K562 (cell line): ENCODE measurements around the gene TCF12. TPM values are rescaled to one million over a fixed set of nuclear protein-coding genes. Genes with fewer than 3 reads are reported as not detected.

Experiments
- ATAC-seq: fragments of 200-7000 bp; cut with Tn5 transposase; 3 replicates; pipeline ENCODE4 v1.9.1; 2020; ENCODE audit warnings: moderate library complexity
- BruUV-seq: library from RNA; stranded (reverse); fragments of 400-500 nt; replicated peaks from 2 replicates; lab custom pipeline; 2021; lab: Mats Ljungman, UMichigan
- CTCF ChIA-PET: fragments of 300-600 bp; formaldehyde crosslinking; extraction: SDS; loops from one replicate; lab custom pipeline; 2021; ENCODE audit warnings: low intra/inter-chr PET ratio; lab: Yijun Ruan, JAX
- POLR2A ChIA-PET: fragments of 300-600, 350-650 bp; sonication (Branson Sonifier 250); formaldehyde crosslinking; extraction: SDS; loops from one replicate; lab custom pipeline; 2021; ENCODE audit warnings: antibody characterized with exemption, inconsistent platforms; lab: Yijun Ruan, JAX
- DNase-seq, 4 experiments: peaks; one replicate each; pipeline versions ENCODE4 v3.0.0 to v3.0.0-alpha.2; 2011 to 2018; ENCODE audit warnings: low spot score in 3 of 4, mixed read lengths in 3 of 4; ENCODE audit errors: extremely low read depth in 1 of 4
- FAIRE-seq: peaks from 2 replicates; lab custom pipeline; 2011; peaks lifted over from hg19 to GRCh38; lab: Jason Lieb, UNC
- H2AFZ ChIP-seq: 2 replicates; pipeline ENCODE4 v1.6.0; 2011; ENCODE audit warnings: low read depth, low read length, control low read depth, inconsistent platforms
- H3K27ac ChIP-seq: fragments of 200-600 bp; 3 replicates; pipeline ENCODE4 v1.8.0; 2011; ENCODE audit warnings: low read depth, mild to moderate bottlenecking, control low read depth, inconsistent platforms, low read length, moderate library complexity, mixed read lengths; ENCODE audit errors: extremely low read depth
- H3K27me3 ChIP-seq, 2 experiments: fragments of 300-600 bp in 1 of 2; 2 replicates in 1 of 2; 3 replicates in 1 of 2; pipeline versions ENCODE4 v1.6.0 to v1.8.0; 2011; ENCODE audit warnings: inconsistent platforms in 2 of 2, low read length in 2 of 2, mild to moderate bottlenecking in 1 of 2, mixed read lengths in 1 of 2, moderate library complexity in 1 of 2; ENCODE audit not compliant: control insufficient read depth in 2 of 2, insufficient read depth in 2 of 2
- H3K36me3 ChIP-seq: fragments of 300-600 bp; 3 replicates; pipeline ENCODE4 v1.8.0; 2011; ENCODE audit warnings: mild to moderate bottlenecking, low read length, inconsistent platforms; ENCODE audit not compliant: control insufficient read depth, insufficient read depth
- H3K4me1 ChIP-seq, 2 experiments: fragments of 200-600 bp in 1 of 2; replicated peaks in 1 of 2; 2 replicates in 1 of 2; 3 replicates in 1 of 2; pipeline versions ENCODE4 v1.5.1 to v1.8.0; 2011; ENCODE audit warnings: inconsistent platforms in 2 of 2, low read length in 2 of 2, mild to moderate bottlenecking in 1 of 2, mixed read lengths in 1 of 2, moderate library complexity in 1 of 2; ENCODE audit not compliant: control insufficient read depth in 2 of 2, insufficient read depth in 2 of 2
- H3K4me2 ChIP-seq: 2 replicates; pipeline ENCODE4 v1.6.1; 2011; ENCODE audit warnings: low read length, control low read depth, inconsistent platforms, mixed read lengths; ENCODE audit not compliant: insufficient read depth
- H3K4me3 ChIP-seq: fragments of 200-600 bp; sonication (generic), shearing (Covaris generic); 2 replicates; pipeline ENCODE4 v1.5.1; 2016; ENCODE audit warnings: control low read depth, inconsistent platforms
- H3K79me2 ChIP-seq: fragments of 200-600 bp; 3 replicates; pipeline ENCODE4 v1.8.0; 2011; ENCODE audit warnings: low read length, inconsistent platforms; ENCODE audit not compliant: control insufficient read depth, insufficient read depth
- H3K9ac ChIP-seq, 2 experiments: 2 replicates each; pipeline versions ENCODE4 v1.6.0 to v1.6.1; 2011; ENCODE audit warnings: low read depth in 2 of 2, low read length in 2 of 2, control low read depth in 1 of 2, inconsistent platforms in 1 of 2, mild to moderate bottlenecking in 1 of 2, mixed read lengths in 1 of 2; ENCODE audit not compliant: insufficient read depth in 1 of 2
- H3K9me1 ChIP-seq: one replicate; pipeline ENCODE4 v1.6.0; 2011; ENCODE audit warnings: inconsistent platforms, mild to moderate bottlenecking, low read length, moderate library complexity; ENCODE audit not compliant: control insufficient read depth, insufficient read depth
- H3K9me3 ChIP-seq: replicated peaks from 2 replicates; pipeline ENCODE4 v1.5.1; 2011; ENCODE audit warnings: low read depth, low read length, inconsistent platforms; ENCODE audit not compliant: control insufficient read depth, insufficient read depth
- H4K20me1 ChIP-seq: replicated peaks from 2 replicates; pipeline ENCODE4 v1.6.1; 2011; ENCODE audit warnings: low read length, inconsistent platforms, mixed read lengths; ENCODE audit not compliant: control insufficient read depth, insufficient read depth
- CAMTA2 ChIP-seq: fragments of 250-450 bp; sonication (Bioruptor Pico); conservative IDR thresholded peaks from 2 replicates; pipeline ENCODE4 v1.5.1; 2022
- CEBPB ChIP-seq: fragments of 450-650 bp; IDR thresholded peaks from 2 replicates; pipeline ENCODE4 v1.6.1; 2016; ENCODE audit warnings: missing genetic modification characterization, missing compliant biosample characterization
- CEBPG ChIP-seq, 3 experiments: fragments of 200-800 bp in 1 of 3; sonication (Bioruptor generic) in 1 of 3; sonication (generic) in 1 of 3; formaldehyde crosslinking in 1 of 3; IDR thresholded peaks in 2 of 3; conservative IDR thresholded peaks in 1 of 3; 2 replicates each; pipeline versions ENCODE4 v1.6.1 to v1.8.0; 2016 to 2022; ENCODE audit warnings: missing compliant biosample characterization in 2 of 3, missing genetic modification characterization in 2 of 3, mild to moderate bottlenecking in 1 of 3, missing genetic modification reagents in 1 of 3
- FOXK1 ChIP-seq: sonication (generic); formaldehyde crosslinking; IDR thresholded peaks from 2 replicates; pipeline ENCODE4 v1.8.0; 2022; ENCODE audit warnings: missing genetic modification reagents, mild to moderate bottlenecking, borderline replicate concordance
- MTA1 ChIP-seq: fragments of 450-650 bp; IDR thresholded peaks from 2 replicates; pipeline ENCODE4 v1.6.1; 2017; ENCODE audit warnings: borderline replicate concordance
- NFIC ChIP-seq: fragments of 450-650 bp; IDR thresholded peaks from 2 replicates; pipeline ENCODE4 v1.6.1; 2017; ENCODE audit warnings: mild to moderate bottlenecking, inconsistent platforms
- NFXL1 ChIP-seq: fragments of 450-650 bp; formaldehyde crosslinking; IDR thresholded peaks from 2 replicates; pipeline ENCODE4 v1.4.0; 2021; ENCODE audit warnings: mild to moderate bottlenecking
- PREB ChIP-seq: sonication (generic); formaldehyde crosslinking; IDR thresholded peaks from 2 replicates; pipeline ENCODE4 v1.8.1; 2023; ENCODE audit warnings: mild to moderate bottlenecking, missing genetic modification reagents
- SIN3B ChIP-seq: fragments of 450-650 bp; IDR thresholded peaks from 2 replicates; pipeline ENCODE4 v1.6.1; 2017; ENCODE audit warnings: low read depth, mild to moderate bottlenecking, moderate library complexity
- TEAD1 ChIP-seq, 2 experiments: fragments of 450-650 bp in 1 of 2; sonication (generic) in 1 of 2; formaldehyde crosslinking; IDR thresholded peaks; 2 replicates each; pipeline versions ENCODE4 v1.4.0 to v1.8.0; 2020 to 2022; ENCODE audit warnings: mild to moderate bottlenecking in 2 of 2, missing genetic modification reagents in 1 of 2
- ZC3H4 ChIP-seq: sonication (generic); formaldehyde crosslinking; IDR thresholded peaks from 2 replicates; pipeline ENCODE4 v1.9.0; 2021; ENCODE audit warnings: missing genetic modification reagents, borderline replicate concordance
- WGBS: fragments of 100-300 bp; shearing (Covaris generic); methylation state at CpG from one replicate; pipeline ENCODE4 v1.1.6; 2016; ENCODE audit warnings: low coverage, mixed read lengths; ENCODE audit not compliant: insufficient coverage; ENCODE audit errors: missing lambda C conversion rate; 5-methylcytosine and 5-hydroxymethylcytosine counted together
- in situ Hi-C: fragments of 300-500 bp; cut with MboI; formaldehyde crosslinking; loops from 4 replicates; pipeline ENCODE4 v1.15.0; 2018; ENCODE audit warnings: inconsistent platforms, mixed read lengths
- intact Hi-C: fragments of 100-400 bp; cut with micrococcal nuclease; formaldehyde crosslinking; loops from 2 replicates; pipeline ENCODE4 v1.14.2; 2022
- polyA plus RNA-seq, 8 experiments: library from polyadenylated mRNA; depleted of rRNA in 4 of 8; stranded (reverse) in 5 of 8; unstranded in 3 of 8; fragments of >200 nt; fragmentation: Nextera tagmentation in 2 of 8; fragmentation: Illumina TruSeq in 1 of 8; extraction: Ambion mirVana in 2 of 8; extraction: Trizol in 1 of 8; gene quantifications; 2 replicates each; pipeline versions ENCODE4 v1.2.1 to v1.2.3, GENCODE V29; 2011 to 2014; ENCODE audit warnings: inconsistent platforms in 1 of 8, missing spikeins in 1 of 8
- total RNA-seq, 7 experiments: library from RNA; depleted of rRNA in 6 of 7; stranded (reverse); fragments of >200 nt in 6 of 7; fragmentation: Illumina TruSeq in 2 of 7; extraction: Trizol in 2 of 7; gene quantifications; 2 replicates each; pipeline versions ENCODE4 v1.2.1 to v1.2.3, GENCODE V29; 2011 to 2021; ENCODE audit warnings: low replicate concordance in 1 of 7
- TF ChIP-seq, protein P1 (sequence below): IDR thresholded peaks from 2 replicates; pipeline ENCODE4 v1.6.1; 2012; ENCODE audit warnings: low read depth, low read length, improper control_type of control experiment, borderline replicate concordance
- TF ChIP-seq, protein P2 (sequence below): fragments of 450-650 bp; formaldehyde crosslinking; IDR thresholded peaks from 2 replicates; pipeline ENCODE4 v1.4.0; 2020; ENCODE audit warnings: mild to moderate bottlenecking

Gene TCF12
- total and polyA plus RNA-seq, 9 of the 15 experiments (the other 6 are each of a cell fraction or from before 2014, with no cell fraction given) = 10.5 to 132 (median 52.9) TPM

GRCh38 chr15:57196865-57197264, 278.4 kb downstream of the TCF12 start:
- WGBS = 89% methylated on average over 1 of the region's 1 CpG
- ATAC-seq (no peak), DNase-seq (no peak), FAIRE-seq (no peak)
- ChIA-PET CTCF (no interaction called here), POLR2A (no interaction called here)
- H3K4me1 ChIP-seq = no peaks in the 10 kb centered on the region
- H3K9ac ChIP-seq = no peak overlapping the region
- in situ Hi-C loops = no loop called here
- no TSS peak for BruUV-seq
- H3K9me1 ChIP-seq = no peaks in the 10 kb centered on the region
- intact Hi-C loops = no loop called here
- no peak overlapping the region for H3K4me3 ChIP-seq
- peaks cover 36% of the 10 kb centered on the region; the same call in 2 of the 3 replicates for H3K36me3 ChIP-seq
- TF ChIP-seq TEAD1 (CRISPR knock-in tag; IDR thresholded peaks at IDR 0.05) = no peak
- TF ChIP-seq CEBPG (CRISPR knock-in tag; IDR thresholded peaks at IDR 0.05) = no peak
- 0 out of 4 replicates have a peak, but pooled peaks of 1 of the 2 experiments have one; percentile 43 for TF ChIP-seq CEBPG (tag; conservative IDR thresholded peaks at IDR 0.05 in 1 of 2, IDR thresholded peaks at IDR 0.05 in 1 of 2)
- 0 out of 2 replicates have a peak, but pooled peaks have one; percentile 21 for TF ChIP-seq CEBPB (tag)
- no peak for TF ChIP-seq SIN3B
- no peaks in the 10 kb centered on the region for H4K20me1 ChIP-seq
- H2AFZ ChIP-seq = no peak overlapping the region
- H3K79me2 ChIP-seq = no peaks in the 10 kb centered on the region
- no peaks in the 10 kb centered on the region for H3K27me3 ChIP-seq
- no peak overlapping the region for H3K4me2 ChIP-seq
- H3K9me3 ChIP-seq = no peaks in the 10 kb centered on the region
- H3K27ac ChIP-seq = no peak overlapping the region

- intact Hi-C loops = no loop called here
- in situ Hi-C loops = no loop called here
- Histone ChIP-seq H3K27ac (no peak overlapping the region), H2AFZ (no peak overlapping the region), H3K79me2 (no peaks in the 10 kb centered on the region), H3K9me3 (no peaks in the 10 kb centered on the region), H3K4me3 (no peak overlapping the region), H4K20me1 (no peaks in the 10 kb centered on the region), H3K9ac (no peak overlapping the region), H3K4me2 (no peak overlapping the region), H3K4me1 (no peaks in the 10 kb centered on the region), H3K9me1 (no peaks in the 10 kb centered on the region), H3K27me3 (no peaks in the 10 kb centered on the region), H3K36me3 (peaks cover 25% of the 10 kb centered on the region; the same call in 2 of the 3 replicates)
- POLR2A ChIA-PET = no interaction called here
- CTCF ChIA-PET = no interaction called here
- no peak for FAIRE-seq
- no peak for DNase-seq
- ATAC-seq = no peak
- WGBS = 79% methylated on average over 2 of the region's 2 CpGs
- BruUV-seq = no TSS peak
- TF ChIP-seq MTA1 (no peak), FOXK1 (CRISPR knock-in tag) (no peak), CAMTA2 (CRISPR knock-in tag) (no peak), ZC3H4 (CRISPR knock-in tag) (no peak), NFXL1 (CRISPR knock-in tag) (no peak), NFIC (no peak), PREB (CRISPR knock-in tag) (no peak)
- TF ChIP-seq, protein P1, sequence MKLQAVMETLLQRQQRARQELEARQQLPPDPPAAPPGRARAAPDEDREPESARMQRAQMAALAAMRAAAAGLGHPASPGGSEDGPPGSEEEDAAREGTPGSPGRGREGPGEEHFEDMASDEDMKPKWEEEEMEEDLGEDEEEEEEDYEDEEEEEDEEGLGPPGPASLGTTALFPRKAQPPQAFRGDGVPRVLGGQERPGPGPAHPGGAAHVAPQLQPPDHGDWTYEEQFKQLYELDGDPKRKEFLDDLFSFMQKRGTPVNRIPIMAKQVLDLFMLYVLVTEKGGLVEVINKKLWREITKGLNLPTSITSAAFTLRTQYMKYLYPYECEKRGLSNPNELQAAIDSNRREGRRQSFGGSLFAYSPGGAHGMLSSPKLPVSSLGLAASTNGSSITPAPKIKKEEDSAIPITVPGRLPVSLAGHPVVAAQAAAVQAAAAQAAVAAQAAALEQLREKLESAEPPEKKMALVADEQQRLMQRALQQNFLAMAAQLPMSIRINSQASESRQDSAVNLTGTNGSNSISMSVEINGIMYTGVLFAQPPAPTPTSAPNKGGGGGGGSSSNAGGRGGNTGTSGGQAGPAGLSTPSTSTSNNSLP = no peak
- TF ChIP-seq, protein P2, sequence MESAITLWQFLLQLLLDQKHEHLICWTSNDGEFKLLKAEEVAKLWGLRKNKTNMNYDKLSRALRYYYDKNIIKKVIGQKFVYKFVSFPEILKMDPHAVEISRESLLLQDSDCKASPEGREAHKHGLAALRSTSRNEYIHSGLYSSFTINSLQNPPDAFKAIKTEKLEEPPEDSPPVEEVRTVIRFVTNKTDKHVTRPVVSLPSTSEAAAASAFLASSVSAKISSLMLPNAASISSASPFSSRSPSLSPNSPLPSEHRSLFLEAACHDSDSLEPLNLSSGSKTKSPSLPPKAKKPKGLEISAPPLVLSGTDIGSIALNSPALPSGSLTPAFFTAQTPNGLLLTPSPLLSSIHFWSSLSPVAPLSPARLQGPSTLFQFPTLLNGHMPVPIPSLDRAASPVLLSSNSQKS (CRISPR knock-in tag) = no peak
Observed at GRCh38 chr15:57198131-57198530, 279.7 kb downstream of the TCF12 start.
